ENCODE data around the gene ARSG.
A peak's percentile ranks its signal among the peaks of the same experiment; 100 is the strongest.

ARSG gene

GRCh38 chr17:68378268-68379176 lies 87.2 kb downstream of the ARSG start:
- TF ChIP-seq, protein P1, sequence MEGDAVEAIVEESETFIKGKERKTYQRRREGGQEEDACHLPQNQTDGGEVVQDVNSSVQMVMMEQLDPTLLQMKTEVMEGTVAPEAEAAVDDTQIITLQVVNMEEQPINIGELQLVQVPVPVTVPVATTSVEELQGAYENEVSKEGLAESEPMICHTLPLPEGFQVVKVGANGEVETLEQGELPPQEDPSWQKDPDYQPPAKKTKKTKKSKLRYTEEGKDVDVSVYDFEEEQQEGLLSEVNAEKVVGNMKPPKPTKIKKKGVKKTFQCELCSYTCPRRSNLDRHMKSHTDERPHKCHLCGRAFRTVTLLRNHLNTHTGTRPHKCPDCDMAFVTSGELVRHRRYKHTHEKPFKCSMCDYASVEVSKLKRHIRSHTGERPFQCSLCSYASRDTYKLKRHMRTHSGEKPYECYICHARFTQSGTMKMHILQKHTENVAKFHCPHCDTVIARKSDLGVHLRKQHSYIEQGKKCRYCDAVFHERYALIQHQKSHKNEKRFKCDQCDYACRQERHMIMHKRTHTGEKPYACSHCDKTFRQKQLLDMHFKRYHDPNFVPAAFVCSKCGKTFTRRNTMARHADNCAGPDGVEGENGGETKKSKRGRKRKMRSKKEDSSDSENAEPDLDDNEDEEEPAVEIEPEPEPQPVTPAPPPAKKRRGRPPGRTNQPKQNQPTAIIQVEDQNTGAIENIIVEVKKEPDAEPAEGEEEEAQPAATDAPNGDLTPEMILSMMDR (conservative IDR thresholded peaks at IDR 0.05): no peak

DNA sequence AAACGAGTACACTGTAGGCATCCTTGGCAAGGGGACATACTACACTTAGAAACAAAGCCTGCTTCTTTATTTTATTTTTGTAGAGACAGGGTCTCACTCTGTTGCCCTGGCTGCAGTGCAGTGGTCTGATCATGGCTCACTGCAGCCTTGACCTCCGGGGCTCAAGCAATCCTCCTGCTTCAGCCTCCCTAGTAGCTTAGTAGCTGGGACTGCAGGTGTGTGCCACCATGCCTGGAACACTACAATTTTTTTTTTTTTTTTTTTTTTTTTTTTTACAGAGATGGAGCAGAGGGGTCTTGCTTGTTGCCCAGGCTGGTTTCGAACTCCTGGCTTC lies 87.8 kb downstream of the ARSG start:
- TF ChIP-seq, protein P1 (conservative IDR thresholded peaks at IDR 0.05): no peak
- peak overlapping the region; percentile 98 for H3K27ac ChIP-seq

More at GRCh38 chr17:68378268-68379176, 87.2 kb downstream of the ARSG start:
- H3K27ac ChIP-seq: peak overlapping the region; percentile 98

GRCh38 chr17:68379692-68380677 lies 88.7 kb downstream of the ARSG start:
- TF ChIP-seq, protein P1 (conservative IDR thresholded peaks at IDR 0.05): no peak
- peak overlapping the region; percentile 98 for H3K27ac ChIP-seq

DNA sequence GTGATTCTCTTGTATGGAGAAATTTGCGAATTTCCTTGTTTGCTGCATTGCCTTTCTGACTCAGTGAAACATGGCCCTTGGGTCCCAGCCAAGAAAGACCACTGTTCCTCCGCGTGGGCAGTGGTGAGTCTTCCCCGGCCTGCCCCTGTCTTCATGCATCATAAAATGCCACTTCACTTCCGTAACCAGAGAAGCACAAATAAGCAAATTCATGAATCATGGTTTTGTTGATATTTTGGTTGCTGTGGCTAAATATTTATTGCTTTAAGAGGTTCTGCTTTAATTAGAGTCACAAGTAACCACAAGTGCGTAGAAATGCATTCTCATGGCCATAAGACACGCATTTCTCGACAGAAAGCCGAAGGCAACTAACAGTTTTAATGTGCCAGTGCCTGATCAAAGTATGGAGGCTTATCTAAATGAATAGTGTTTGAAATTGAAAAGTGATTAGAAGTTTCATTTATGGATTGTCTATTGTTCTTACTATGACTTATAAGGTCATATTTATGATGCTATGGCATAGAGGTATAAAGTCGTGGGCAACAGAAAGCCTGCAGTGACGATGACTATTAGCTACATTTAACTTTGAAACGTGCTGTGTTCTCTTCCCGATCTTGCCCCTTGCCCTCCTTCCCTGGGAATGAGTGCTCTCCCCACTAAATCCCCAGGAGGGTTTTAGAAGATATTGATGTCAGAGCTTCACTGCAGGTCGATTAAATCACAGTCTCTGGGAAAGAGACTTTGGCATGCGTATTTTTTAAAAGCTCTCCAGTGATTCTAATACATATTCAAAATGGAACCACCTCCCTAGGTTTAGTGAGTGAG lies 90.0 kb downstream of the ARSG start:
- no peak overlapping the region for H3K27ac ChIP-seq
- TF ChIP-seq, protein P1 (conservative IDR thresholded peaks at IDR 0.05): no peak

DNA sequence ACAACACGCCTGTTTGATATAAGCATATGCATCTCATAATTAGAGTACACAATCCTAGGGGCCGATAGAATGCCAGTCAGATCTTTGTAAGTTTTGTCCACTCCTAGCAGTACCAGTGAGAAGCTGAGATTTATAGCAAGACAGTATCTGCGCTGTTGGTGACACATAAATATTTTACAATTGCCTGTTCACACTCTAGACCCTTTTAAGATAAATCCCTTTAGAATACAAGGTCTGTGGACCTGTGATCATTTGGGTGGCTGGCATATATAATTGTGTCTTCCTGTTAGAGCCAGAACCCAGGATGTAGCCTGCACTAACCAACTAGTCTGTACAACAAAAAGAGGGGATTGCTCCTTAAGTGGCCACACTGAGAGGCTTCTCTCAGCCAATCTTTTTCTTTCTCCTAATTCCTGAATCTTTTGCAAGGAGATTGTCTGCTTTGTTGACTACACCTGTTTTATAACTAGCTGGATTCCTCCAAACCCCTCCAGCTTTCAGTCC lies 91.3 kb downstream of the ARSG start:
- H3K27ac ChIP-seq: no peak overlapping the region

GRCh38 chr17:68383120-68383442 lies 91.8 kb downstream of the ARSG start:
- no peak overlapping the region for H3K27ac ChIP-seq
- TF ChIP-seq, protein P1 (conservative IDR thresholded peaks at IDR 0.05): no peak

More for the DNA sequence above, 91.3 kb downstream of the ARSG start:
- TF ChIP-seq, protein P1 (conservative IDR thresholded peaks at IDR 0.05): no peak

Data from VCaP (cell line).